GM13977 (cell line): Measurements from ENCODE around the gene SPATA32.
A peak's percentile ranks its signal among the peaks of the same experiment; 100 is the strongest.
"Not testable (repeated sequence)": the region's sequence is repeated elsewhere in the genome, so short reads cannot be mapped to it uniquely, and the experiment has no call there.

ENCODE experiments used
- DNase-seq: peaks from one replicate; pipeline ENCODE4 v3.0.0; 2012; ENCODE audit warnings: low spot score
- in situ Hi-C: fragments of 300-500 bp; cut with MboI; formaldehyde crosslinking; loops from one replicate; pipeline ENCODE4 v1.12.0; 2022; ENCODE audit warnings: low sequenced_read_pairs, low pct_unique_long_range_greater_than_20kb, mixed read lengths, inconsistent platforms; ENCODE audit not compliant: unreplicated experiment
- TF ChIP-seq, protein P1 (sequence below): IDR thresholded peaks from 2 replicates; pipeline ENCODE4 v1.5.1; 2012; ENCODE audit warnings: mild to moderate bottlenecking, control low read depth; ENCODE audit not compliant: insufficient read depth; ENCODE audit errors: extremely low read depth, missing control alignments

SPATA32 gene

DNA sequence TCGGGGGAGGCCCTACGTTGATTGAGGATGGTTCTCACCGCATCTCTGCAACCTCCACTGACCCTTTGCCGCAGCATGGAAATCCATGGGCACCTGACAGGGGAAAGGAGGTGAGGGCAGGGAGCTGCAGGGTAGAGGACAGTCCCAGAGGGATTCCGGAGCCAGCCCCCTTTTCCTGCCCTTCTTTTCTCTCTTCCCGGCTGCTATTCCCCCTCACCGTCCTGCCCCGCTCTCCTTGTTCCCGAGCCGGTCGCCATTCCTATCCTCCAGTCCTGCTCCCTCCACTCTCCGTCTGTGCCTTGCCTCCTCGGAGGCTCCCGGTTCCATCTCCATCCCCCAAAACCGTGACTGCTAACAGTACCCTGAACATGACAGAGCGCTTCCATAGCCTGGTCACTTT lies 4.8 kb downstream of the SPATA32 start:
- no peak for DNase-seq
- TF ChIP-seq, protein P1, sequence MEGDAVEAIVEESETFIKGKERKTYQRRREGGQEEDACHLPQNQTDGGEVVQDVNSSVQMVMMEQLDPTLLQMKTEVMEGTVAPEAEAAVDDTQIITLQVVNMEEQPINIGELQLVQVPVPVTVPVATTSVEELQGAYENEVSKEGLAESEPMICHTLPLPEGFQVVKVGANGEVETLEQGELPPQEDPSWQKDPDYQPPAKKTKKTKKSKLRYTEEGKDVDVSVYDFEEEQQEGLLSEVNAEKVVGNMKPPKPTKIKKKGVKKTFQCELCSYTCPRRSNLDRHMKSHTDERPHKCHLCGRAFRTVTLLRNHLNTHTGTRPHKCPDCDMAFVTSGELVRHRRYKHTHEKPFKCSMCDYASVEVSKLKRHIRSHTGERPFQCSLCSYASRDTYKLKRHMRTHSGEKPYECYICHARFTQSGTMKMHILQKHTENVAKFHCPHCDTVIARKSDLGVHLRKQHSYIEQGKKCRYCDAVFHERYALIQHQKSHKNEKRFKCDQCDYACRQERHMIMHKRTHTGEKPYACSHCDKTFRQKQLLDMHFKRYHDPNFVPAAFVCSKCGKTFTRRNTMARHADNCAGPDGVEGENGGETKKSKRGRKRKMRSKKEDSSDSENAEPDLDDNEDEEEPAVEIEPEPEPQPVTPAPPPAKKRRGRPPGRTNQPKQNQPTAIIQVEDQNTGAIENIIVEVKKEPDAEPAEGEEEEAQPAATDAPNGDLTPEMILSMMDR, result no peak
- in situ Hi-C loops, result no loop called here

GRCh38 chr17:45256114-45256966 lies 5.6 kb downstream of the SPATA32 start:
- DNase-seq, result no peak
- TF ChIP-seq, protein P1, result peak; percentile 15
- in situ Hi-C loops, result no loop called here

DNA sequence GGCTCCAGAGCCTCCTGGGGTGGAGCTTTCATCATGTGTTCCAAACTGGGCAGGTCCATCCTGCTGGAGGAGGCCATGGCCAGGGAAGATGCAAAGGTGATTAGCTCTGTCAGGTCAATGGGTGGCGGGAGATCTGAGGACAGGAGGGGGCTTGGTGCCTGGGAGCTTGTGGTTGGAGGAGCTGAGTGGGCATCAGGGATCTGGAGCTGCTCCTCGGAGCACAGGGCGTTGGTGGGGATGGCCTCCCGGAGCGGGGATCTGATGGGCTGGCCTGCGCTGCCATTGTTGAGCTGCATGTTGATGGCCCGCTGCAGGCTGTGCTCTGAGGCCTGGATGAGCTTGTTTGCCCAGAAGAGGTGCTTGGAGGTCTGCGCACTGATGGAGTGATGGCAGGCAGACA lies 6.5 kb downstream of the SPATA32 start:
- TF ChIP-seq, protein P1, result no peak
- DNase-seq, result no peak
- in situ Hi-C loops, result no loop called here

- TF ChIP-seq, protein P1, result no peak
- DNase-seq, result no peak
- in situ Hi-C loops, result no loop called here
Observed at GRCh38 chr17:45253879-45254278, 8.0 kb downstream of the SPATA32 start.

GRCh38 chr17:45253237-45253636 lies 8.7 kb downstream of the SPATA32 start:
- in situ Hi-C loops, DNase-seq: not testable (repeated sequence)

- in situ Hi-C loops, result no loop called here
- no peak for DNase-seq
- TF ChIP-seq, protein P1, result no peak
Observed at GRCh38 chr17:45251931-45252330, 10.0 kb downstream of the SPATA32 start.

GRCh38 chr17:45248132-45248957 lies 13.5 kb downstream of the SPATA32 start:
- peak; percentile 92 for DNase-seq
- TF ChIP-seq, protein P1, result no peak
- in situ Hi-C loops, result no loop called here
